B cell (primary cell): ENCODE data around the gene SRSF2. TPM values are rescaled to one million over a fixed set of nuclear protein-coding genes. Genes with fewer than 3 reads are reported as not detected.
A peak's percentile ranks its signal among the peaks of the same experiment; 100 is the strongest.

ENCODE experiments used
- ATAC-seq: fragments of 200-7000 bp; cut with Tn5 transposase; one replicate; pipeline ENCODE4 v1.10.0; 2021; ENCODE audit warnings: low read depth, mild to moderate bottlenecking, moderate number of reproducible peaks, moderate library complexity
- CTCF ChIA-PET: fragments of 350-600 bp; sonication (Branson Sonifier 250); formaldehyde crosslinking; loops from one replicate; lab custom pipeline; 2021; ENCODE audit warnings: antibody characterized with exemption, inconsistent platforms; lab: Charles Lee
- POLR2A ChIA-PET: fragments of 350-600 bp; sonication (Branson Sonifier 250); formaldehyde crosslinking; loops from one replicate; lab custom pipeline; 2021; ENCODE audit warnings: antibody characterized with exemption; lab: Charles Lee
- DNase-seq: peaks from one replicate; pipeline ENCODE4 v3.0.0; 2013
- H2AFZ ChIP-seq: 2 replicates; pipeline ENCODE4 v1.6.1; 2012; ENCODE audit warnings: mild to moderate bottlenecking, low read depth, low read length; ENCODE audit not compliant: insufficient read depth, poor library complexity, severe bottlenecking
- H3K27ac ChIP-seq, 2 donors: 1 replicate in 1 of 2; 2 replicates in 1 of 2; pipeline ENCODE4 v1.5.1; 2012 to 2013; ENCODE audit warnings: low read length in 2 of 2, mild to moderate bottlenecking in 2 of 2, moderate library complexity in 1 of 2
- H3K27me3 ChIP-seq, 4 experiments: fragments of 200-600 bp in 1 of 4; sonication (generic) in 1 of 4; replicated peaks in 1 of 4; 1 replicate in 2 of 4; 2 replicates in 2 of 4; pipeline versions ENCODE4 v1.6.1 to v1.7.0; 2013 to 2016; ENCODE audit warnings: low read length in 3 of 4, mild to moderate bottlenecking in 2 of 4, mixed read lengths in 1 of 4, moderate library complexity in 1 of 4; ENCODE audit not compliant: insufficient read depth in 4 of 4, control insufficient read depth in 3 of 4; ENCODE audit errors: control extremely low read depth in 1 of 4
- H3K36me3 ChIP-seq, 2 experiments: replicated peaks in 1 of 2; 1 replicate in 1 of 2; 2 replicates in 1 of 2; pipeline versions ENCODE4 v1.6.1 to v1.7.1; 2013; ENCODE audit warnings: low read length in 1 of 2; ENCODE audit not compliant: insufficient read depth in 2 of 2, control insufficient read depth in 1 of 2; ENCODE audit errors: control extremely low read depth in 1 of 2, extremely low read depth in 1 of 2
- H3K4me1 ChIP-seq, 2 donors: fragments of 200-600 bp in 1 of 2; sonication (generic) in 1 of 2; 1 replicate in 1 of 2; 2 replicates in 1 of 2; pipeline versions ENCODE4 v1.5.1 to v1.6.1; 2013 to 2017; ENCODE audit warnings: low read length in 2 of 2; ENCODE audit not compliant: control insufficient read depth in 2 of 2, insufficient read depth in 2 of 2
- H3K4me2 ChIP-seq: replicated peaks from 2 replicates; pipeline ENCODE3; 2012; ENCODE audit warnings: mild to moderate bottlenecking, low read depth, low read length; ENCODE audit not compliant: poor library complexity, severe bottlenecking
- H3K4me3 ChIP-seq, 5 experiments: fragments of 200-600 bp in 1 of 5; sonication (generic) in 1 of 5; 1 replicate in 3 of 5; 2 replicates in 2 of 5; pipeline versions ENCODE4 v1.5.1 to v1.7.0; 2011 to 2016; ENCODE audit warnings: low read length in 4 of 5, mild to moderate bottlenecking in 4 of 5, low read depth in 2 of 5, control low read depth in 1 of 5, moderate library complexity in 1 of 5; ENCODE audit not compliant: insufficient read depth in 1 of 5; ENCODE audit errors: control extremely low read depth in 1 of 5, extremely low read depth in 1 of 5
- H3K79me2 ChIP-seq: fragments of 200-600 bp; sonication (generic); one replicate; pipeline ENCODE4 v1.6.0; 2016; ENCODE audit warnings: low read length; ENCODE audit not compliant: control insufficient read depth, insufficient read depth
- H3K9ac ChIP-seq: fragments of 200-600 bp; sonication (generic); 2 replicates; pipeline ENCODE4 v1.6.1; 2017; ENCODE audit warnings: mild to moderate bottlenecking, low read length, moderate library complexity
- H3K9me3 ChIP-seq, 3 donors: one replicate each; pipeline versions ENCODE4 v1.6.1 to v1.7.1; 2013; ENCODE audit warnings: low read length in 2 of 3; ENCODE audit not compliant: control insufficient read depth in 2 of 3, insufficient read depth in 1 of 3; ENCODE audit errors: control extremely low read depth in 1 of 3
- H4K20me1 ChIP-seq: 2 replicates; pipeline ENCODE4 v1.6.0; 2012; ENCODE audit warnings: mild to moderate bottlenecking, low read length; ENCODE audit not compliant: insufficient read depth, control insufficient read depth, poor library complexity, severe bottlenecking
- H3K27ac Mint-ChIP-seq: one replicate; pipeline ENCODE4 v1.8.0; 2021; ENCODE audit warnings: mixed read lengths
- H3K27me3 Mint-ChIP-seq: one replicate; pipeline ENCODE4 v1.8.0; 2021; ENCODE audit warnings: mixed read lengths
- H3K4me1 Mint-ChIP-seq: one replicate; pipeline ENCODE4 v1.8.0; 2021; ENCODE audit warnings: mixed read lengths
- H3K4me3 Mint-ChIP-seq: one replicate; pipeline ENCODE4 v1.8.0; 2021; ENCODE audit warnings: mixed read lengths
- H3K9me3 Mint-ChIP-seq: one replicate; pipeline ENCODE4 v1.8.0; 2022; ENCODE audit warnings: mixed read lengths; ENCODE audit not compliant: insufficient read depth
- WGBS: methylation state at CpG from one replicate; pipeline ENCODE4 v1.1.5; 2013; ENCODE audit warnings: missing lambda C conversion rate; ENCODE audit not compliant: insufficient coverage; 5-methylcytosine and 5-hydroxymethylcytosine counted together
- intact Hi-C: fragments of 100-400 bp; cut with micrococcal nuclease; formaldehyde crosslinking; loops from one replicate; pipeline ENCODE4 v1.10.0; 2022
- polyA plus RNA-seq: library from polyadenylated mRNA; depleted of rRNA; stranded (reverse); fragments of >200 nt; gene quantifications from 2 replicates; pipeline ENCODE4 v1.2.3, GENCODE V29; 2012
- total RNA-seq, 2 donors: library from RNA; stranded (reverse); fragments of 120-200 nt in 1 of 2; gene quantifications; 1 replicate in 1 of 2; 2 replicates in 1 of 2; pipeline versions ENCODE4 v1.2.3 to v1.2.4, GENCODE V29; 2013 to 2022
- TF ChIP-seq, protein P1 (sequence below): fragments of 200-600 bp; IDR thresholded peaks from one replicate; pipeline ENCODE4 v1.8.0; 2022; ENCODE audit warnings: antibody characterized with exemption, mild to moderate bottlenecking

Gene SRSF2
- total and polyA plus RNA-seq, 2 donors (not counting 1 experiment from before 2014, with no cell fraction given): 362 to 764 TPM

DNA sequence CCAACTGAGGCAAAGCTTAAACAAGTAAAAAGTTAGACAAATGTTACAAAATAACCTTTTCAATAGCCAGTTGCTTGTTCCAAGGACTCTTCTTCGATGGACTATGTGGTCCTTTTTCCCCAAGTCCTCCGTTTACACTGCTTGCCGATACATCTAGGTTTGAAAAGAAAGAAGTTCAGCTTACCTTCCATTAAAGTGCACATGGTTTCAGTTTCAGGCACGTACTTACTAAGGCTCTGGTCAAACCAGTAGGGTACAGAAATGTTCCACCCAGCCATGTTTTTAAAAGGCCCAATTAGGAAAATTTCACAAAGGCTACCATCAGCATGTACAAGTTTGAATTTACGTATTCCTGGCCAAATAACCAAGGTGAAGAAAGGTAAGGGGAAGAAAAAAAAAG is 2.1 kb downstream of the SRSF2 start:
- intact Hi-C loops: loop anchor here (5.0 kb wide), 3 partner anchors 407 to 1222 kb away; partner anchors contain the start of genes CASKIN2, SEC14L1, TNRC6C and TSEN54
- WGBS: no CpG with 5 or more reads among the region's 5 CpGs

More for the DNA sequence above, 2.1 kb downstream of the SRSF2 start:
- Histone ChIP-seq H3K4me2 (peak overlapping the region; percentile 92), H3K4me1 (peaks cover 43 to 50% of the 10 kb centered on the region in 2 donors), H3K27ac (peak overlapping the region; percentile 35 to 70), H3K36me3 (peaks cover 0 to 53% of the 10 kb centered on the region in 2 experiments), H4K20me1 (peaks cover 9% of the 10 kb centered on the region), H3K4me3 (peak overlapping the region; percentile 5 to 99 (median 95)), H3K27me3 (no peaks in the 10 kb centered on the region), H2AFZ (no peak overlapping the region), H3K9ac (peak overlapping the region; percentile 87), H3K79me2 (peaks cover 76% of the 10 kb centered on the region), H3K9me3 (no peaks in the 10 kb centered on the region)
- Mint-ChIP-seq H3K4me3 (peak overlapping the region; percentile 95), H3K4me1 (peaks cover 61% of the 10 kb centered on the region), H3K27me3 (no peaks in the 10 kb centered on the region), H3K27ac (peak overlapping the region; percentile 83), H3K9me3 (no peaks in the 10 kb centered on the region)
- peak; percentile 64 for DNase-seq
- POLR2A ChIA-PET: interaction anchor here (0.7 to 5.6 kb wide), 5 partner anchors 8 to 1945 kb away, joined by 3 to 75 read pairs (median 4); partner anchors contain the start of genes JMJD6 and METTL23
- TF ChIP-seq, protein P1, sequence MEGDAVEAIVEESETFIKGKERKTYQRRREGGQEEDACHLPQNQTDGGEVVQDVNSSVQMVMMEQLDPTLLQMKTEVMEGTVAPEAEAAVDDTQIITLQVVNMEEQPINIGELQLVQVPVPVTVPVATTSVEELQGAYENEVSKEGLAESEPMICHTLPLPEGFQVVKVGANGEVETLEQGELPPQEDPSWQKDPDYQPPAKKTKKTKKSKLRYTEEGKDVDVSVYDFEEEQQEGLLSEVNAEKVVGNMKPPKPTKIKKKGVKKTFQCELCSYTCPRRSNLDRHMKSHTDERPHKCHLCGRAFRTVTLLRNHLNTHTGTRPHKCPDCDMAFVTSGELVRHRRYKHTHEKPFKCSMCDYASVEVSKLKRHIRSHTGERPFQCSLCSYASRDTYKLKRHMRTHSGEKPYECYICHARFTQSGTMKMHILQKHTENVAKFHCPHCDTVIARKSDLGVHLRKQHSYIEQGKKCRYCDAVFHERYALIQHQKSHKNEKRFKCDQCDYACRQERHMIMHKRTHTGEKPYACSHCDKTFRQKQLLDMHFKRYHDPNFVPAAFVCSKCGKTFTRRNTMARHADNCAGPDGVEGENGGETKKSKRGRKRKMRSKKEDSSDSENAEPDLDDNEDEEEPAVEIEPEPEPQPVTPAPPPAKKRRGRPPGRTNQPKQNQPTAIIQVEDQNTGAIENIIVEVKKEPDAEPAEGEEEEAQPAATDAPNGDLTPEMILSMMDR: no peak
- CTCF ChIA-PET: interaction anchor here (0.8 to 1.6 kb wide), 2 partner anchors 11 to 16 kb away, joined by 3 to 5 read pairs; no protein-coding TSS in a partner anchor
- no peak for ATAC-seq
